Ammon's horn (tissue), 1 donor: ENCODE results near the gene SLC44A2.

Experiments
- DNase-seq: peaks from one replicate; pipeline ENCODE4 v3.0.0-alpha.2; 2016; ENCODE audit warnings: low spot score

SLC44A2 gene

DNA sequence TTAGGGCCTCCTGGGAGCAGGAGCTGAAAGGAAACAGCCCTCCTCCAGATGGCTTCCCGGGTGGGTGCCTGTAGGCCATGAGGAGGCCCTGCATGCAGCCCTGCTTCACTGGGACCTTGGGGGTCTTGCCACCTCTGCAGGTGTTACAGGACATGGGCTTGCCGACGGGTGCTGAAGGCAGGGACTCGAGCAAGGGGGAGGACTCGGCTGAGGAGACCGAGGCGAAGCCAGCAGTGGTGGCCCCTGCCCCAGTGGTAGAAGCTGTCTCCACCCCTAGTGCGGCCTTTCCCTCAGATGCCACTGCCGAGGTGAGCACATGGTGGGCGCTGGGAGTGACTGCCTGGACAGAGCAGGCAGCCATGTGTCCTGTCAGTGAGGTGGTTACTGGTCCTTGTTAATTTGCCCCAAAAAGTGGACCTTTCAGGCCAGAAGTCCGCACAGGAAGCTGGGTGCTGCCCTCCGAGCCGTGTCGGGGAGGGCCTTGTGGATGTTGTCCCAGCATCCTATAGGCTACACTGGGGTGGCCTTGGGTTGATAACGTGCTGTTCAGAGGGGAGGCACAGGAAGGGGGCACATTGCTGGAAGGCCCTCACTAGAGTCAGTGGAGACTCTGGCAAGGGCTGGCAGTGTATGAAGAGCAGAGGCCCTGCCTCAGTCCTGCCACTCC is 57.2 kb downstream of the SLC44A2 start:
- no peak for DNase-seq

DNA sequence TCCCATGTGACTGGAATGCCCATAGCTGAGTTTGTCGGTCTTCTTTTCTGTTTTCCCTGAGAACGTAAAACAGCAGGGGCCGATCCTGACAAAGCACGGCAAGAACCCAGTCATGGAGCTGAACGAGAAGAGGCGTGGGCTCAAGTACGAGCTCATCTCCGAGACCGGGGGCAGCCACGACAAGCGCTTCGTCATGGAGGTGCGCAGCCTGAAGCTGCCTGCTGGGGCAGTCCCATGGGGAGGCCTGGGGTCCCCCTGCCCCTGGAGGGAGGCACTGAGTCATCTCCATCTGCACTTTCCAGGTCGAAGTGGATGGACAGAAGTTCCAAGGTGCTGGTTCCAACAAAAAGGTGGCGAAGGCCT is 57.7 kb downstream of the SLC44A2 start:
- DNase-seq: no peak

DNA sequence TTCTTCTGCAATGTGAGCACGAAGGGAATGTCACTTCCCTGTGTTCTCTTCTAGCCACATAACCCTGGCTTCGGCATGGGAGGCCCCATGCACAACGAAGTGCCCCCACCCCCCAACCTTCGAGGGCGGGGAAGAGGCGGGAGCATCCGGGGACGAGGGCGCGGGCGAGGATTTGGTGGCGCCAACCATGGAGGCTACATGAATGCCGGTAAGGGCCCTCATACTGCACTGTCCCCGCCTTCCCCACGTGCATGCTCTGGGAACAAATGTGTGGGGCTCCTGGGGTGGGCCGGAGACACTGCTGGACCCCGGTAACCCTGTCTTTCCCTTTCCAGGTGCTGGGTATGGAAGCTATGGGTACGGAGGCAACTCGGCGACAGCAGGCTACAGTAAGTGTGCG is 58.2 kb downstream of the SLC44A2 start:
- DNase-seq: no peak

DNA sequence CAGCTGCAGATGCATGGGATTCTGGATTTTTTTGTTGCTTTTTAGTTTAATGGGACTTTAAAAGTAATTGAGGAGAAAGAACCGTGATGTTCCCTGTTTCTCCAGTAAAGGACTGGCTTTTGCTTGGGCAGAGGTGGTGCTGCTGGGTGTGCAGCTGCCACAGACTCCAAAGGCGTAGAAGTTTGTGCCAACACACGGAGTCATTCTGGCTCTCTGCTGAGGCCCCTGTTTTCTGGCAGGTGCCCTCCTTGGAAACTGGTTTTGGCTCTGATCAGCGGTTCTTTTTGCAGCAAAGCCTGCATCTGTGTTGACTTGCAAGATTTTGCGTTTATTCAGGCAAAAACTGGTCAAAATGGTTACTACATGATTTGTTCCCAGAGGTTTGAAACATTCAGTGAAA is 59.9 kb downstream of the SLC44A2 start:
- peak; percentile 53 for DNase-seq

DNA sequence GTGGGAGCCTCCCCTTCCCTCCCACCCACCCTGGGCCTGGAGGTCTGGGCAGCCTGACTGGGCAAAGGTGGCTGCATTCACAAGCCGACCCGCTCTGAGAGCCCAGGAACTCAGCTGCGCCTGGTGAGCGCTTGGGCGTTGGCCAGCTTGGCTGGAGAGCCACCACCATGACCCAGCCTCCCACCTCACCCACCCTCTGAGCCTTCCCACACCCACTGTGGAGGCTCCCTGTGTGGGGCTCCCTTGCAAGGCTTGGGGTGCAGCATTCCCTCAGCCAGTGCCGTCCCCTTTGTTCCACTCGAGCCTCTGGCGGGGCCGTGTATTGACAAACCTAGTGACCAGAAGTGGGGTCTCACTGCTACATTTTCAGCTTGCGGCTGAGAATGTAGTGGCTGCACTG is 60.8 kb downstream of the SLC44A2 start:
- DNase-seq: no peak

DNA sequence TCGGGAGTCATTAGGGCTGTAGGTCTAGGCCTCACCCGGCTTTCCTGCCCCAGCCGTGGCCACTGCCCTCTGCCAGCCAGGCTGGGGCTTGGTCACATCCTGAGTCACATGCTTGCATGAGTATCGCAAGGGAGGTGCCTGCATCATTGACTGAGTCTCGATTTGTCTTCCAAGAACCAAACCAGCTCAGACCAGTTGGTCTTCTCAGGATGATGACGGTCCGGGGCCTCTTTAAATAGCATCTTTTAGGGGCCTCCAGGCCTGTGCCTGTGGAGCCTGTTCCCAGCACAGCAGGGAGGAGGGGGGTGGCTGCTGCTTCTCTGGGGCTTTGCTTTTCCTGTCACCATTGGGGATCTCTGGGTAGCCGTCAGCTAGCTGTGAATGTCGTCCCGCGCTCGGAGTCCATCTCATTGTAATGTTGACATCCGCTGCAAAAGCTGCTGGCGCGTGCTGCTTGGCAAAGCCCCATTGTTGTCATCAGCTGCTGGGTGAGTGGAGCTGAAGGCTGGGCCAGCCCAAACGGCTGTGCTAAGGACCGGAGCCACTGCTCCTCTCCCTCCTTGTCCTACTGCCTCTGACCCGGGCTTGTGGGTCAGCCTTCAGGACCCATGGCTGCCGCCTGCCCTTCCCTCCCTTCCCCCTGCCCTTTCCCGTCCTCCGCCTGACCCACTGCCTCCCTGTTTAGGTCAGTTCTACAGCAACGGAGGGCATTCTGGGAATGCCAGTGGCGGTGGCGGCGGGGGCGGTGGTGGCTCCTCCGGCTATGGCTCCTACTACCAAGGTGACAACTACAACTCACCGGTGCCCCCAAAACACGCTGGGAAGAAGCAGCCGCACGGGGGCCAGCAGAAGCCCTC is 61.5 kb downstream of the SLC44A2 start:
- DNase-seq: peak; percentile 89

DNA sequence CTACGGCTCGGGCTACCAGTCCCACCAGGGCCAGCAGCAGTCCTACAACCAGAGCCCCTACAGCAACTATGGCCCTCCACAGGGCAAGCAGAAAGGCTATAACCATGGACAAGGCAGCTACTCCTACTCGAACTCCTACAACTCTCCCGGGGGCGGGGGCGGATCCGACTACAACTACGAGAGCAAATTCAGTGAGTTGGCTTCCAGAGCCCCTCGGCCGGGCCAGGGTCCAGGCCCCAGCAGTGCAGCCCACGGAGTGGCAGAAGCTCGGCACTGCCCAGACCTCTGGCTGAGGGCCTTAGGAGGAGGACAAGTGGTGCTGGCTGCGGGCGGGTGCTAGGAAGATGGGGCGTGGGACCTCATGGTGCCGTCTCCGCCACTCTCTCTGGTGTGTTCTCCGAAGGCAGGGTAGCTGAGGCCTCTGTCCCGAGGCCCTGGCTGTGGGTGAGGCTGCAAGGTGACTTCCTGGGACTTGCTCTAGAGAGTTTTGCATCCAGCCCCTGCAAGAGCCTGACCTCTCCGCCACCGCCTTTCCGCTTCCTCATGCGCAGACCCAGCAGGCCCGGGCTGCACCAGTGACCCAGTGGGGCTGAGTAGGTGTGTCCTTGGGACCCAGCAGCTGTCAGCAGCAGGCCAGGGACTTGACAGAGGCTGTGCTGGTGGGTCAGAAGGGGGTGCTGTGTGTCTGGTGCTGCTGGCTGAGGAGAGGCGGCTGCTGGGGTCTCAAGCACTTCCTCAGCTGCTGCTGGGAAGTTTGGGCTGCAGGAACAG is 62.4 kb downstream of the SLC44A2 start:
- DNase-seq: no peak

DNA sequence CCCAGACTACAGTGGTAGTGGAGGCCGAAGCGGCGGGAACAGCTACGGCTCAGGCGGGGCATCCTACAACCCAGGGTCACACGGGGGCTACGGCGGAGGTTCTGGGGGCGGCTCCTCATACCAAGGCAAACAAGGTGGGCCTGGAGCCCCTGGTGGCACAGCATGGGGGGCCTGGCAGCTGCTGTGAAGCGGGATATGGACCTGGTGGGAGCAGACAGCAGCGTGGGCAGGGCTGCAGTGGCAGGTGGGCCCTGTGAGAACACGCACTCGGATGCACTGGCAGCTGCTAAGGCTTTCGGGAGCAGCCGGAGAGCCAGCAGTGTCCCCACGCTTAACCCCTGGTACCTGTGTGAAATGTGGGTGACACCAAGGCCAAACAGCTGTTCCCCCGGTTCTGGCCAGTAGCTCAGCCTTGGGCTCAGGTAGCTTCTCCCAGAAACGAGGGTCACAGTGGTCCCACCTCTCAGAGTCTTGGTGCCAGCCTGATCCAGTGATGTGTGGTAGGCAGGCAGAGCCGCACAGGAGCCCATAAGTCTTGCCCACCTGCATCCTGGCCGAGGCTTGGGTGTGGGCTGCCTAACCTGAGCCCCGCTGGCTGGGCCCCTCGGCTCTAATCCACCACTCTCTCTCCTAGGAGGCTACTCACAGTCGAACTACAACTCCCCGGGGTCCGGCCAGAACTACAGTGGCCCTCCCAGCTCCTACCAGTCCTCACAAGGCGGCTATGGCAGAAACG is 63.4 kb downstream of the SLC44A2 start:
- no peak for DNase-seq

DNA sequence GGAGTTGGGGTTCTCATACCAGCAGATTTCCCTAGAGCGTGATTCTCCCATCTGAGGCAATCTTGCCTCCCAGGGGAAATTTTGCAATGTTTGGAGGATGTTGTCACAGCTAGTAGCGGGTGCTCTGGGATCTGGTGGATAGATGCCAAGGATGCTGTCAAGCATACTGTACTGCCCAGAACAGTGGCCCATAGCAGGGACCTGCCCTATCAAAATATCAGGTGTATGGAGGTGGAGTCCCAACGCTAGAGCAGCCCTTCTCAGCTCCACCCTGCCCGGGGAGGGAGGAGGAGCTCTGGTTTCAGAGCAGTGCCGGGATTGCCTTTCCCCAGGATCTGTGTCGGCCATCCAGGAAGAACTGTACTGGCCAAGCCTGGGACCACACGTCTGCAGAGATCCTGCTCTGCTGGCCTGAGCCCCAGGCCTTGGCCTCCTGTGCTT is 65.0 kb downstream of the SLC44A2 start:
- peak; percentile 48 for DNase-seq

DNA sequence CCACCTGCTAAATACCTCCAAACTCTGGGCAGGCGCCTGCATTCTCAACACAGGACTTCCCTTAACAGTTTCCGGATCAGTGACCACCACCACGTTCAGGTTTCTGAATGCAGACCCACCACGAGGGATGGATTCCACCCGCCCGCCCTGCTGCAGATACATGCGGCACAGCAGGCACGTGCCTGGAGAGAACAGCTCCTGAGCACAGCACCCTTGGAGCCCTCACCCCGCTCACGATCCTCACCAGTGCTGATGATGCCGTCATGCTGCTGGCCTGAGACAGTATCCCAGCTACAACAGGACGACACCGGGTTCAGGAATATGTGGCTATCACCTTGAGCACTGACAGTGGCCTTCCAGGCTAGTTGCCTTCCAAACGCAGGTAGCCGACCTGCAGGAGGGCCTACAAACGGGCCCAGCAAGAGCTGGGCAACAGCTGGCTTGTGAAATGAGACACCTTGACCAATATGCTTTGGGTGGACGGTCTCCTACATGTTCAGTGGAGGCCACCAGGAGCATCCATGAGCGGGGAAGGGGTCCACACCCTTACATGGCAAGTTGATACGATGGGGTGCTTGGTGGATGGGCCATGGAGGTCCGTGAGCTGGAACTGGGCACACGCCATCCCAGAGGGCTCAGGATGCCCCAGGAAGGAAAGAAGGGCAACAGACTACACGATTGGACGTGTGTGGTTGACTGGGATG is 66.0 kb downstream of the SLC44A2 start:
- no peak for DNase-seq

DNA sequence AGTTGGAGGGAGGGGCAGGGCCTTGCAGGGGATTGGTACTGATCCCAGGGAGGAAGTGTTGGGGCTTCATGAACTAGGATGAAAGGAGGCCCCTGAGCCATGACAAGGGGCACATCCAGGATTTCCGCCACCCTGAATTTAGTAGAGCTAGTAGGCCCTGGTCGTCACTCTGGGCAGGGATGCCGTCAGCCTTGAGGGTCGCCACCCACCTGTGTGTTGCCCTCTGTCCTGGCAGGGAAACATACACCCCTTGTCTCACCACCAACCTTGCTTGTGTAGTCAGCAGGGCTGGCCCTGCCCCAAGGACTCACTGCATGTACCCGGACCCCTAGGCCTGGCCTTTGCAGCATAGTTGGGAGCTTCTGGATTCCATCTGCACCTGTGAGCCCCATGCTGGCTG is 66.5 kb downstream of the SLC44A2 start:
- no peak for DNase-seq

DNA sequence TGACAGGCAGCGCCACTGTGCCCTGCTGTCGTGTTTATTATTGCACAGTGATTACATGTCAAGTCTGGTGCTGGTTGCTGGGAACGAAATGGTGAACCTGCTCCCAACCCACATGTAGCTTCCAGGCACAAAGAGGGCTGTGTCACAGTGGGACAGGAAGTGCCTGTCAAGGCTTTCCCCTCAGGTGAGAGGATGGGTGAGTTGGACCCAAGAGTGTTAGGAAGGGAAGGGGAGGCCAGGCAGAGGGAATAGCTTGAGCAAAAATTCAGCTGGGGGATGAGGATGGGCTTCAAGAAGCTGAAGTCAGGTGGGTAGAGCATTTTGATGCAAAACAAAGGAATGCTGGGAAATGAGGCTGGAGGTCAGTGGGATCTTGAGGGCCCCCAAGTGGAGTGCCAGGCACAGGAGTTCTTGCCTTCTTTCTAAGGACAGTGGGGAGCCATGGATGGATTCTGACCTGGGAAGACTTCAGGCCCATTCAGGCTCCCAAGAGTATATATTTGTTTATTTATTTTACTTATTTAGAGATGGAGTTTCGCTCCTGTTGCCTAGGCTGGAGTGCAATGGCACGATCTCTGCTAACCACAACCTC is 67.4 kb downstream of the SLC44A2 start:
- no peak for DNase-seq
